Lower leg skin (tissue), 4 donors: ENCODE measurements around the gene RPS3A. TPM values are rescaled to one million over a fixed set of nuclear protein-coding genes. Genes with fewer than 3 reads are reported as not detected.

Source experiments
- DNase-seq, 2 donors: peaks; one replicate each; pipeline ENCODE4 v3.0.0-alpha.2; 2019; ENCODE audit warnings: low spot score in 2 of 2
- H3K4me3 ChIP-seq: fragments of 200-600 bp; sonication (generic); 2 replicates; pipeline ENCODE4 v1.5.1; 2017; ENCODE audit warnings: mild to moderate bottlenecking, low read depth; ENCODE audit not compliant: poor library complexity, severe bottlenecking
- CTCF ChIP-seq, 3 donors: fragments of 450-650 bp; IDR thresholded peaks; one replicate each; pipeline ENCODE4 v1.5.1; 2016; ENCODE audit warnings: antibody characterized with exemption in 3 of 3, mild to moderate bottlenecking in 3 of 3, moderate library complexity in 2 of 3
- POLR2A ChIP-seq, 2 donors: fragments of 450-650 bp; IDR thresholded peaks; one replicate each; pipeline ENCODE4 v1.6.1; 2016 to 2017; ENCODE audit warnings: antibody characterized with exemption in 2 of 2, mild to moderate bottlenecking in 1 of 2, moderate library complexity in 1 of 2
- WGBS, 2 donors: methylation state at CpG; one replicate each; pipeline ENCODE4 v1.1.5; 2018; 5-methylcytosine and 5-hydroxymethylcytosine counted together
- intact Hi-C: fragments of 100-400 bp; cut with DNase I; formaldehyde crosslinking; loops from one replicate; pipeline ENCODE4 v1.15.0; 2023; ENCODE audit warnings: low total_unique reads
- total RNA-seq, 4 donors: library from RNA; depleted of rRNA; stranded (reverse); fragments of >200 nt; gene quantifications; one replicate each; pipeline ENCODE4 v1.1.0, GENCODE V29; 2016

RPS3A gene
- total RNA-seq, 4 donors from 2014 or later: 2,776 to 4,436 (median 3,829) TPM

GRCh38 chr4:151150821-151151580 lies 51.6 kb downstream of the RPS3A start:
- H3K4me3 ChIP-seq: no peak overlapping the region
- TF ChIP-seq POLR2A (IDR thresholded peaks at IDR 0.05): no peak
- WGBS, 2 donors: 89 to 92% methylated on average over 9 of the region's 9 CpGs
- DNase-seq: no peak
- intact Hi-C loops: no loop called here

- TF ChIP-seq POLR2A (IDR thresholded peaks at IDR 0.05) (no peak), CTCF (IDR thresholded peaks at IDR 0.05) (no peak)
- no peak for DNase-seq
- 14 to 16% methylated on average over 1 of the region's 1 CpG for WGBS, 2 donors
- intact Hi-C loops: no loop called here
- H3K4me3 ChIP-seq: no peak overlapping the region
These were observed 52.6 kb downstream of the RPS3A start for GRCh38 chr4:151152028-151152427.

- 87 to 88% methylated on average over 2 of the region's 2 CpGs for WGBS, 2 donors
- intact Hi-C loops: no loop called here
These were observed 54.2 kb downstream of the RPS3A start for GRCh38 chr4:151153585-151153984.

More at GRCh38 chr4:151153585-151153984, 54.2 kb downstream of the RPS3A start:
- no peak for DNase-seq
- no peak overlapping the region for H3K4me3 ChIP-seq
- TF ChIP-seq POLR2A (IDR thresholded peaks at IDR 0.05): no peak
- no peak for TF ChIP-seq CTCF (IDR thresholded peaks at IDR 0.05)

Other genes starting within 250 kb of the RPS3A start
- 10 to 100 TPM; 71.9 to 86.8 (median 75.0) TPM for gene LRBA, start 84.3 kb upstream of the RPS3A start, total RNA-seq
- gene PRSS48, start 177.5 kb downstream of the RPS3A start, total RNA-seq: not detected
- 10 to 100 TPM; 70.8 to 82.5 (median 78.6) TPM for gene SH3D19, start 226.0 kb downstream of the RPS3A start, total RNA-seq